T-helper 2 cell treated with Interferon-gamma antibody and Interleukin-4, amounts not matched to agents 100 ng/mL and 5 ng/mL, for 36 hours (primary cell): ENCODE results near the gene NPNT. TPM values are rescaled to one million over a fixed set of nuclear protein-coding genes. Genes with fewer than 3 reads are reported as not detected.

ENCODE experiments used
- intact Hi-C: fragments of 100-400 bp; cut with micrococcal nuclease; formaldehyde crosslinking; loops from one replicate; pipeline ENCODE4 v1.15.1; 2023
- total RNA-seq: library from RNA; stranded (reverse); gene quantifications from 2 replicates; pipeline ENCODE4 v1.2.3, GENCODE V29; 2022

The NPNT gene
- total RNA-seq, 1 donor from 2014 or later: not detected

DNA sequence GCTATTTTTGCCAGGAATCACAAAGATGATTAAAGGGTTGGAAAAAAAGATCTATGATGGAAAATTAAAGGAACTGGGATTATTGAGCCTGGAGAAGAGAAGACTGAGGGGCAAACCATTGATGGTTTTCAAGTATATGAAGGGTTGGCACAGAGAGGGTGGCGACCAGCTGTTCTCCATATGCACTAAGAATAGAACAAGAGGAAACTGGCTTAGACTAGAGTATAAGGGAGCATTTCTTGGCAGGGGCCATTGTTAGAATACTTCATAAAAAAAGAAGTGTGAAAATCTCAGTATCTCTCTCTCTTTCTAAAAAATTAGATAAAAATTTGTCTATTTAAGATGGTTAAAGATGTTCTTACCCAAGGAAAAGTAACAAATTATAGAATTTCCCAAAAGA is 75.1 kb downstream of the NPNT start:
- intact Hi-C loops: no loop called here

GRCh38 chr4:105971036-105971435 is 75.8 kb downstream of the NPNT start:
- intact Hi-C loops: no loop called here

DNA sequence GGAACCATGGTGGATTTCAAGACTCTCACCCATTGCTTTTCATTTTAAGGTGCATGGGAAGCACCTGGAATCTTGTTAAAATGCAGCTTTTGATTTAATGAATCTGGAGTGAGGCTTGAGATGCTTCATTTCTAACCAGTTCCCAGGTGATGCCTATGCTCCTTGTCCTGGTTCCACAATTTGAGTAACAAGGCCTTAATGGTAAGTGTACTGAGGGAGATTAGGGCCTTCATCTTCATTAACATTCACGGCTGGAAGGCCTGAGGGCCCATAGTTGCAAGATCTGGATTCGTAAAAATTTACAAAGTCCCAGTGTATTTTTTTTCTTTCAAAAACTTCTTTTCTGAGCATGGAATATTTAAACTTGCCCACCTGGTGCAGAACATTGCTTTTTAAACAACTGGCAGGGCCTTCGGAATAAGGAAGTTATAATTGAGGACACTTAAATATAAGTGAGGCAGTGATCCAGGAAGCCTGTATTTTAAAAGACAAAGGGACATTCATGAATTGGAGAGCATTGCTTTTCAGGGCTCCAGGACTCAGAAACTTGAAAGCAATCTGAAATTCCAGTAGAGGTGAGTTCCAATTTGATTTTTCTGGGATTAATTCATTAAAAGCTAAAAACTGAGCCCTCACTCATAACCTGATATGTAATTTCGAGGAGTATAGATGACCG is 77.8 kb downstream of the NPNT start:
- intact Hi-C loops: no loop called here

GRCh38 chr4:105976915-105977314 is 81.6 kb downstream of the NPNT start:
- intact Hi-C loops: no loop called here

DNA sequence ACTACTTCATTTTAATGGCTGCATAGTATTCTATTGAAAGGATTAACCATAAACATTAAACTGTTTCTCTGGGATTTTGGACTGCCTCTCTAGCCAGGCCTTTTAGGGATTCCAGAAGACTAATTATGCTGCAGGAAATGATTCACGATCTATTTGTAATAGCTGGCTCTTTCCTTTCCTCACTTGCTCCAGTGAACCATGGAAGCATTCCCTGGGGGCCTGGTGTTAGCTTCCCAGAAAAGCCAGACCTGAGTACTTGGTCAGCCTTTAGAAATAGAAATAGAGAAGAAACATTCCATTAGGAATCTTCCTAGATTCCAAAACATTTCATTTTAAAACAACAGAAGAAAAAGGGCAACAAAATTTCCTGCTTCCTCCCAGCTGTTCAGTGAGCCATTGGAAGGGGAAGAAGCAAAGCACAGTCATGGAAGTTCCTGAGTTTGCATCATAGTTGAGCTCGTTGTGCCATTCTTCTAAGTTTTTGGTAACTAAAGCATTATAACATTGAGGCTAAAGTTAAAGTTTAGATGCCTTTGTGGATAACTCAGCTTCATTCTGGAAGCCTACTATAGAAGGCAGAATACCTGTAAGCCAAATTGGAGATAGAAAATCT is 83.5 kb downstream of the NPNT start:
- intact Hi-C loops: no loop called here

- intact Hi-C loops: no loop called here
Measured at GRCh38 chr4:105979506-105979905, 84.2 kb downstream of the NPNT start.

GRCh38 chr4:105988671-105989070 is 93.4 kb downstream of the NPNT start:
- intact Hi-C loops: no loop called here

DNA sequence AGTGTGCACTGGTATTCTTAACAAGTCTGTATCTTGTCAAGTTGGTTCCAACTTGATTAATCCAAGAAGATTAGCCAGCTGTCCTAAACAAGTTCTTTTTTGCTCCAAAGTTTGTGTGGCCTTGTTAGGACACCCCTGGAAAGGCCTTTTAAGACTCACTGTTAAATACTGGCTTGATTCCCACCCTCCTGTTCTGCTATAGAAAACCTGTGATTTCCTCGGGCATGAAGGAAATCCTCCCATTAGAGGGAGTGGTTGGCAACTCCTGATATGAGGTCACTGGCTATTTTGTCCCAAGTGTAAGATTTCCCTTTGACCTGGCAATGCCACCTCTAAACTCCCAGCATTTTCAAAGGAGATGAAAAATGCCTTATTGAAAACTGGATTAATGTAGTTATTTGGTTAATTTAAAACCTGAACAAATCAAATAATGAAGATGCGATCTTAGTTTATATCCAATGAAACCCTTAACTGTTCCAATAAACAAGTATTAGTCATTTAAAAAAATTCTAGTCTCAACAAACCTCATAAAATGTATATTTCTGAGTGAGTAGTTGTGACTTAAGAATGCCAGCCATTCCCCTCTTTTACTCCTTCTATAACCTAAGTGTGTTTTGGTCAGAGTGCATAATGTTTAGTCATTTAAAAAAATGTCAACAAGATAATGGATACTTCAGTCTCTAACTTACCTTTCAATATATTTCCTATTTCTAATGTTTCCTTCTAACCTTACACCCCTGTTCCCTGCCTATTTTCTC is 94.4 kb downstream of the NPNT start:
- intact Hi-C loops: no loop called here

GRCh38 chr4:105990933-105991332 is 95.7 kb downstream of the NPNT start:
- intact Hi-C loops: no loop called here

DNA sequence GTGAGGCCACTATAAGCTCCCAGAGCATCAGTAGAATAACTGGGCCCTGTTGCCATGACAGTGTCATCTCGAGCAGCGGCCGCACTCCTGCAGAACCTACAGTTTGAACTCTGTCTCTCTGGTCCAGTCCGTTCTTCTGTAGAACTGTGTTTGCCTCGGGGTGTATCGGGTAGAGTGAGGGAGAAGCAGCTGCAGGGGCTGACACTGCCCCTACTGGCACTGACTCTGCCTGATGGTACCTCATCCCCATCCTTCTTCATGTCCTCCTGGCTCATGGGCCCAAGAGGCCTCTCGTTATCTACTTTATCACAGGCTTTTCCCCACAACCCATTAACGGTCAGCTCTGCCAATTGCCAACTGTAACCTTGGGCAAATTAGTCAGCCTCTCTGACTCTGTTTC is 96.5 kb downstream of the NPNT start:
- intact Hi-C loops: no loop called here

DNA sequence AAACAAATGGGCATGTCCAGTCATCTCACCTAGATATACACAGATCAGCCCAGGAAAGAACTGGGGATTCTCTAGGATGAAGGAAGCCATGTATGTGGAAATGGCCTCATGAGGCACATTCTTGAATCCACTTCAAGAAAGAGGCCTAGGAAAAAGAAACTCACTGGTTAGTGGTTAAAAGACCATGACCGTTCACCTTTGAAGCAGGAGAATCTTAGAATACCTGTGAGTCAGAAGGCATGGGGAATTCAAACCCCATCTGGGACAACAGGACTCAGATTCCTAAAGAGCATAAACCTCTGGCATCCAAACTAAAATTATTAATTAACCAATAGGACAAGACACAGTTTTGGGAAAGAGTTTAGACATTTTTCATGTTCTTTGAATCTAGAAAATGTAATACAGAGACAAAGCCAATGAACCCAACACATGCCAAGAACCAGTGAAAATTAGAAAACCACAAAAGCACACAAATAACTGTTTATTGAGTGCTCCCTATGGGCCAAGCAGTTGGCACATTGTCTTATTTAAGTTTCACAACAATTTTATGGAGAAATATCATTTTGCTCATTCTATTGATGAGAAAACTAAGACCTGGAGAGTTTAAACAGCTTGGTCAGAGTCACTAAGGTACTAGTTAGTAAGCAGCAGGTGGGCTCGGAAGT is 97.5 kb downstream of the NPNT start:
- intact Hi-C loops: no loop called here

DNA sequence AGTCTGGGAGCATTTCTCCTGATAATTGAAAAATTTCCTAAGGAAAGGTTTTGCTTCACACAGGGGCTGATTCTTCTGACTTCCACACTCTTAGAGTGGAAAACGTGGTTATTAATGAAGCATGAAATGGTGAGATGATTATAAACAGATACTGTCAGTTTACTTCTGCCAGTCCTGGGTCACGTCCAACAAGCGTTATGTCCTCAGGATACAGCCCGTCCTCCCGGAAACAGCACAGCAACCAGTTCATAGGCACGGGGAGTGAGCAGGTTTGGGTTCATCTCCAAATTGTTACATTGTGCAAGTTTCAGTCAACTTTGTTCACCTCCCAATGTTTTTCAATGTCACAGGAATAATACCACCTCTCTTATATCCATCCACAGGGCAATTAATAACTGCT is 98.8 kb downstream of the NPNT start:
- intact Hi-C loops: no loop called here

DNA sequence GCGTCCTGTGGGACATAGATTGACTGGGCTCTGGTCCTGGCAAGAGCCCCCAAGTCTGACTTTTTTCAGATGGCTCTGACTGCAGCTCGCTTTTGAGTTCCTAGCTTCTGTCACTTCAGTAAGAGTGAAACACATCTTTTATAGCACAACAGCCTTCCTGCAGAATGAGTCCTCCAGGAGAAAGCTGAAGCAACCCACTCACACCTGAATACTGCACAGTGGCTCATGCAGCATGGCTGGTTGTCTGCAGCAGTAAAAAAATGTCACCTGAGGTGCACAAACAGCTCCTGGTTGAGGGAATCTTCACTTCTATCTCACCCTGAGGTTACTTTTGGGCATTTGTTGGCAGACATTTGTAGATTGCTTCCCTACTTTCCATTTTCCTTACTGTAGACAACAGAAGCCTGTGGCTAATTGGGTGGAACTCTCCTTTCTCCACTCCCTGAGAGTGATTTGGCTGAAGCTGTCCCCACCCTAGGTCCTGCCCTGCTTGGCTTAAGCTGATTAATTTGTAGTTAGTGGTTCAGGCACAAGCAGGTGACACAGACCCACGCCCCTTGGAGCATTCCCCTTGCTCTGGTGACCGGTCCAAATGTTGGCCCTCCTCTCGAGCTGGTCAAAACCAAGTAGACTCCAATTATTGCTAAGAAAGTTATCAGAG is 99.7 kb downstream of the NPNT start:
- intact Hi-C loops: no loop called here

DNA sequence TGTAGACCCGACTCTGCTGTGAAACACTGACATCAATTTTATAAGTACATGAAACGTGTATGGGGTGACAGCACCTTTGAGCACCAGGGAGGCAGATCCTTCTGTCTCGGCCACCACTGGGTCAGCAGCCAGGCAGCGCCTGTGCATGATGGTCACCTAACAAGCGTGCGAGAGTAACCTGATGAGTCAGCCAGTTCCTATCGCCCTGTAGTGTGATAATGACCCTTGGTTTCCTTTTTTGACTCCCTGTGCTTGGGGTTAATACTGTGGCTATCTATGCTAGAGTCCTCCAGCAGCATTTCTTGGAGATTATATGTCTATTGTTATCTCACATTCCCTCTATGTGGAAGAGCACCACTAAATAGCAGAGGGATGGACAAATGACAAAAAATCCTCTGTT is 101.6 kb downstream of the NPNT start:
- intact Hi-C loops: no loop called here

DNA sequence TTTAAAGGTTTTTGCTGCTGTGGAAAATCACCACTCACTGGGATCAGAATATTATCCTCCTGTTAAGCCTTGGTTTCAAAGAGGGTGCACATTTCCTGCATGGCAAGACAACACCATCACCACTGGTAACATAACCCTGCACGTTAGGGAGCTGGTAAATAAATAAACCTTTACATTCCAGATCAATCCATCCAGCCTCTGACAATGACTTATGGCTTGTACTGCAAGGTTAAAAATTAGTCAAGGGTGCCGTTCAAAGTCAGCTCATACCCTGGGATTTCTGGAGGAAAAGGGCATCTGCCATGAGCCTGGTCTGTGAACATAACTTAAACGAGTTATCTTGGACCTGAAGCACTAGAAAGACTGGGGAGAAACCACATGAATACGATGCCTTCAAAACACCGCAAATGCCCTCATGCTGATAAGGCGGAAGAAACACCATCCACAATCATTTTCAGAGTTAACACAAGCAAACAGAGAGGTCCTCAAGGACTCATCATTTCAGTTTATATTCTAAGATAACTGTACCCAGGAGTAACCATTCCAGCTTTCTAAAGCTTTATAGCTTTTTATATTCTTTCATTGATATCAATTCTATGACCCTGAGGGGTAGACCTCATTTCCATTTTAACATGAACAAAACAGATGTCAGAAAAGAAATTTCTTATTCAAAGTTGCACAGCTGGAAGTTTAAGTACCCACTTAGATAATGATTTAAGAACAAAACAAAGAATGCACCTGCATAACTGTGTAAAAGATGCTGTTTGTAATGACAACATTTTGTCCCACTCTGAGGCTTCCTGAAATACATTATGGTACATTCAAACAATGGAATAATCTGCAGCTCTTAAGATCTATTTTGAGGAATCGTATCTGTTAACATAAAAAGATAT is 103.1 kb downstream of the NPNT start:
- intact Hi-C loops: no loop called here

DNA sequence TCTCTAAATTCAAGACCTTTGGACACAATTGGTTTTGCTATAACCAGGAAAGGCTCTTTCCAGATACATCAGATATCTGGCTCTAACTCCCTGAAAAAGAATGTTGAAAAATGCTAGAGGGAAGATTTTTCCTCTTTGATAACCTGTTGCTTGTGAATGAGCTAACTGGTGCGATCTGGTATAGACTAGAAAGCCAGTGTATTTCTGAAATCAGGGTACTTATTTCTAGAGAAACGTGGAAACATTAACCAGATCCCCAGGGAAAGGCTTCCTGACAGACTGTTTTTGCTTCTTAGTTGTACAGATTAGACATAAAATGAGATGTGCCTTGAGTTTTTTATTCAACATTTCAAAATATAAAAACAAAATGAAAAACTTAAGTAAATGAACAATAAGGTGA is 107.7 kb downstream of the NPNT start:
- intact Hi-C loops: no loop called here

DNA sequence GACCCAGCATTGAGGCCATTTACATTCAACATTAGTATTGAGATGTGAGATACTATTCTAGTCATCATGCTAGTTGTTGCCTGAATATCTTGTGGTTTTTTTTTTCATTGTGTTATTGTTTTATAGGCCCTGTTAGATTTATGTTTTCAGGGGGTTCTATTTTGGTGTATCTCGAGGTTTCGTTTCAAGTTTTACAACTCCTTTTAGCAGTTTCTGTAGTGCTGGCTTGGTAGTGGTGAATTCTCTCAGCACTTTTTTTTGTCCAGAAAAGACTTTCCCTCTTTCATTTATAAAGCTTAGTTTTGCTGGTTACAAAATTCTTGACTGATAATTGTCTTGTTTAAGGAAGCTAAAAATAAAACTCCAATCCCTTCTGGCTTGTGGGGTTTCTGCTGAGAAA is 115.5 kb downstream of the NPNT start:
- intact Hi-C loops: no loop called here

- intact Hi-C loops: no loop called here
Measured at GRCh38 chr4:106011387-106011786, 116.1 kb downstream of the NPNT start.

DNA sequence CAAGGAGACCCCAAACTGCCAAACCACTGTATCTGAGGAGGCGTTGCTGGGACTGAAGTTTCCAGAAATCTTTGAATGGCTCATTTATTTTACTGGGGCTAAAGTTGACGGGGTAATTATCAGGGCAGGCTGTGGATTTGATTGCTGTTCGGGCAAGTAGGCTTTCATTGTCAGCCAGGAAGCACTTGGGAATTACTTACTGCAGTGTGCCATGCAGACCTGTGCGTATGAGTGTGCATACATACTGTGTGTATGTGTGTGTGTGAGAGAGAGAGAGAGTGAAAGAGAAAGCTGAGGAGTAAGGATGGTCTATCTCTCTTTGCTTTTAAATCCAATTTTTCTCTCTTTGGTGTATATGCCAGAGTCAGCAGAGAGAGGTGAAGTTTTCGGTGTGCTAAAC is 122.7 kb downstream of the NPNT start:
- intact Hi-C loops: no loop called here

- intact Hi-C loops: no loop called here
Measured at GRCh38 chr4:106019771-106020170, 124.5 kb downstream of the NPNT start.
